Breast epithelium (tissue), 4 donors: ENCODE results near the gene NEK8. TPM values are rescaled to one million over a fixed set of nuclear protein-coding genes. Genes with fewer than 3 reads are reported as not detected.

Experiments used
- DNase-seq, 2 donors: peaks; one replicate each; pipeline ENCODE4 v3.0.0-alpha.2; 2019; ENCODE audit warnings: low spot score in 2 of 2
- H3K27ac ChIP-seq, 2 donors: fragments of 200-600 bp; sonication (generic) in 1 of 2; one replicate each; pipeline ENCODE4 v1.5.1; 2016 to 2019; ENCODE audit warnings: mild to moderate bottlenecking in 1 of 2
- H3K27me3 ChIP-seq, 2 donors: fragments of 200-600 bp; sonication (generic) in 1 of 2; one replicate each; pipeline versions ENCODE4 v1.5.1 to v1.6.0; 2017 to 2019; ENCODE audit warnings: control low read depth in 1 of 2, mild to moderate bottlenecking in 1 of 2
- H3K36me3 ChIP-seq: fragments of 200-600 bp; one replicate; pipeline ENCODE4 v1.5.1; 2019
- H3K4me1 ChIP-seq, 2 donors: fragments of 200-600 bp; sonication (generic); one replicate each; pipeline ENCODE4 v1.5.1; 2016 to 2019; ENCODE audit warnings: control low read depth in 1 of 2
- H3K4me3 ChIP-seq, 3 donors: fragments of 200-600 bp; sonication (generic); 1 replicate in 2 of 3; 2 replicates in 1 of 3; pipeline ENCODE4 v1.5.1; 2016 to 2019; ENCODE audit warnings: mild to moderate bottlenecking in 3 of 3, moderate library complexity in 2 of 3
- H3K9me3 ChIP-seq, 2 donors: fragments of 200-600 bp; sonication (generic) in 1 of 2; one replicate each; pipeline ENCODE4 v1.5.1; 2016 to 2019; ENCODE audit warnings: control low read depth in 1 of 2
- CTCF ChIP-seq, 3 donors: fragments of 450-650 bp; IDR thresholded peaks; one replicate each; pipeline ENCODE4 v1.5.1; 2016 to 2017; ENCODE audit warnings: antibody characterized with exemption in 3 of 3, mild to moderate bottlenecking in 3 of 3, moderate library complexity in 3 of 3
- POLR2A ChIP-seq: fragments of 450-650 bp; IDR thresholded peaks from one replicate; pipeline ENCODE4 v1.6.1; 2016; ENCODE audit warnings: antibody characterized with exemption, mild to moderate bottlenecking, moderate library complexity
- POLR2AphosphoS5 ChIP-seq, 3 donors: sonication (generic); formaldehyde crosslinking; IDR thresholded peaks; one replicate each; pipeline ENCODE4 v1.6.1; 2017; ENCODE audit warnings: antibody characterized with exemption in 3 of 3
- intact Hi-C: fragments of 100-400 bp; cut with DNase I; formaldehyde crosslinking; loops from one replicate; pipeline ENCODE4 v1.15.1; 2023; ENCODE audit warnings: low total_unique reads
- total RNA-seq, 3 donors: library from RNA; depleted of rRNA; stranded (reverse); fragments of >200 nt; gene quantifications; one replicate each; pipeline ENCODE4 v1.1.0, GENCODE V29; 2016

NEK8 gene
- total RNA-seq, 3 donors from 2014 or later = 2.9 to 5.3 (median 2.9) TPM

- H3K4me3 ChIP-seq = no peak overlapping the region
- H3K4me1 ChIP-seq = no peaks in the 10 kb centered on the region
- no peaks in the 10 kb centered on the region for H3K9me3 ChIP-seq
- no peaks in the 10 kb centered on the region for H3K27me3 ChIP-seq
- H3K27ac ChIP-seq = no peak overlapping the region
- no peak for DNase-seq
- H3K36me3 ChIP-seq = peaks cover 18% of the 10 kb centered on the region
- intact Hi-C loops = no loop called here
- TF ChIP-seq POLR2AphosphoS5 (IDR thresholded peaks at IDR 0.05) (no peak), CTCF (IDR thresholded peaks at IDR 0.05) (no peak), POLR2A (no peak)
These were observed 40.1 kb upstream of the NEK8 start for GRCh38 chr17:28688481-28688880.

GRCh38 chr17:28689011-28689410 is 39.6 kb upstream of the NEK8 start:
- Histone ChIP-seq H3K36me3 (peaks cover 14% of the 10 kb centered on the region), H3K9me3 (no peaks in the 10 kb centered on the region), H3K4me1 (no peaks in the 10 kb centered on the region), H3K27ac (no peak overlapping the region), H3K4me3 (no peak overlapping the region), H3K27me3 (no peaks in the 10 kb centered on the region)
- intact Hi-C loops = no loop called here
- no peak for DNase-seq
- TF ChIP-seq CTCF (IDR thresholded peaks at IDR 0.05) (no peak), POLR2AphosphoS5 (IDR thresholded peaks at IDR 0.05) (no peak), POLR2A (no peak)

- TF ChIP-seq POLR2AphosphoS5 (IDR thresholded peaks at IDR 0.05) (no peak), CTCF (IDR thresholded peaks at IDR 0.05) (no peak), POLR2A (no peak)
- intact Hi-C loops = no loop called here
- H3K36me3 ChIP-seq = peaks cover 22% of the 10 kb centered on the region
- H3K4me1 ChIP-seq = no peaks in the 10 kb centered on the region
- no peaks in the 10 kb centered on the region for H3K9me3 ChIP-seq
- DNase-seq = no peak
- H3K27me3 ChIP-seq = no peaks in the 10 kb centered on the region
- no peak overlapping the region for H3K27ac ChIP-seq
- H3K4me3 ChIP-seq = no peak overlapping the region
These were observed 34.7 kb upstream of the NEK8 start for GRCh38 chr17:28693869-28694268.

- no peak overlapping the region for H3K4me3 ChIP-seq
- H3K27me3 ChIP-seq = no peaks in the 10 kb centered on the region
- H3K27ac ChIP-seq = no peak overlapping the region
- intact Hi-C loops = no loop called here
- no peaks in the 10 kb centered on the region for H3K9me3 ChIP-seq
- no peak for DNase-seq
- peaks cover 19% of the 10 kb centered on the region for H3K36me3 ChIP-seq
- TF ChIP-seq CTCF (IDR thresholded peaks at IDR 0.05) = no peak
- TF ChIP-seq POLR2AphosphoS5 (IDR thresholded peaks at IDR 0.05) = no peak
- TF ChIP-seq POLR2A = no peak
- no peaks in the 10 kb centered on the region for H3K4me1 ChIP-seq
These were observed 30.2 kb upstream of the NEK8 start for GRCh38 chr17:28698253-28698941.

- H3K9me3 ChIP-seq = no peaks in the 10 kb centered on the region
- no peaks in the 10 kb centered on the region for H3K4me1 ChIP-seq
- H3K27ac ChIP-seq = no peak overlapping the region
- H3K27me3 ChIP-seq = no peaks in the 10 kb centered on the region
- DNase-seq = no peak
- peaks cover 19% of the 10 kb centered on the region for H3K36me3 ChIP-seq
- TF ChIP-seq CTCF (IDR thresholded peaks at IDR 0.05) (no peak), POLR2AphosphoS5 (IDR thresholded peaks at IDR 0.05) (no peak), POLR2A (no peak)
- H3K4me3 ChIP-seq = no peak overlapping the region
- intact Hi-C loops = no loop called here
These were observed 28.3 kb upstream of the NEK8 start for GRCh38 chr17:28700278-28700677.
